Measurements from ENCODE around the gene KRTAP4-3. TPM values are rescaled to one million over a fixed set of nuclear protein-coding genes. Genes with fewer than 3 reads are reported as not detected.

Gene KRTAP4-3
- not detected in 2 replicates for total RNA-seq (2013; cell fraction: nucleolus; rRNA removed)
- total RNA-seq (2014; rRNA removed) = not detected in 2 replicates
- not detected in 2 replicates for total RNA-seq (2014; rRNA removed; fragmentation: Illumina TruSeq; extraction: Trizol)
- total RNA-seq (2021) = not detected in 2 replicates
- not detected for polyA plus RNA-seq (2011; ENCODE audit: low read depth)
- polyA plus RNA-seq (2011; rRNA removed) = not detected in 2 replicates
- polyA plus RNA-seq (2011; cell fraction: cytosol; rRNA removed) = not detected in 2 replicates
- not detected in 2 replicates for polyA plus RNA-seq (2011; cell fraction: nucleus; rRNA removed)
- polyA plus RNA-seq (2012) = not detected in 2 replicates
- not detected in 2 replicates for polyA plus RNA-seq (2014; fragmentation: Illumina TruSeq; extraction: Trizol)
- polyA plus RNA-seq (2014; fragmentation: Nextera tagmentation; extraction: Ambion mirVana) = not detected
- not detected in 2 replicates for polyA plus RNA-seq (2014; rRNA removed)
- polyA plus RNA-seq (2016; fragmentation: Nextera tagmentation; extraction: Ambion mirVana) = not detected
- polyA minus RNA-seq (2011; rRNA and poly(A)+ RNA removed) = not detected in 2 replicates
- polyA minus RNA-seq (2011; cell fraction: cytosol; rRNA and poly(A)+ RNA removed) = not detected in 2 replicates
- polyA minus RNA-seq (2011; cell fraction: nucleus; rRNA and poly(A)+ RNA removed) = not detected in 2 replicates
- not detected for Bru-seq, nascent RNA
- not detected for BruChase-seq, experiment 1, labeled RNA remaining after a 6-hour chase
- BruChase-seq, experiment 2, labeled RNA remaining after a 2-hour chase = not detected
- long read RNA-seq, experiment 1 = 0 reads
- long read RNA-seq, experiment 2 = 0 reads

DNA sequence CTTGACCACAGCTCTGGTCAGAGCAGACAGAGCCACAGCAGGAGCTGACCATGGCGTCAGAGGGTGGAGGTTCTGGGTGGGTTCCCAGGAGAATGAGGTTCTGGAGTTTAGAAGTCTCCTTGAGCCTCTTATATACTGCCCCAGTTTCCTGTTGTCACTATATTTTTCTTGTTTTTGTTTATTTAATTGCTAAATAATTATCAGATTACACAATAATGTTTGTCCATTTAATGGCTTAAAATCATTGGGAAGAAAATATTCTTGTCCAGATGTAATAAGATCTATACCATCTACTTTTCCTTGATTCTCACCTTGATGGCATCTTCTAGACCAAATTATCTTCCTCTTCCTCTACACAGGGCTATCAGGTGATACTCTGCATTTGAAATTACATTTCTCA lies at the start of gene KRTAP4-3:
TSS of gene KRTAP4-3 (minus strand) at position 101 of the 400 bp plus-strand sequence. CDS start at position 52, 49 bp downstream.
- intact Hi-C loops (cut with micrococcal nuclease; ENCODE audit: unreplicated experiment) (no loop called here), in situ Hi-C loops (cut with MboI) (no loop called here)
- POLR2A ChIA-PET = no interaction called here
- Histone ChIP-seq H3K79me2 (ENCODE audit: control insufficient read depth, insufficient read depth, low read length) (no peaks in the 10 kb centered on the region), H3K27ac (ENCODE audit: control insufficient read depth, insufficient read depth) (no peak within 1 kb of the TSS), H3K9ac (ENCODE audit: control insufficient read depth, insufficient read depth, low read length) (no peak within 1 kb of the TSS), H4K20me1 (ENCODE audit: control insufficient read depth, insufficient read depth) (no peaks in the 10 kb centered on the region), H3K4me1 (ENCODE audit: control insufficient read depth, insufficient read depth, low read length) (no peaks in the 10 kb centered on the region), H2AFZ (ENCODE audit: control insufficient read depth, low read depth, low read length) (no peak within 1 kb of the TSS), H3K4me2 (ENCODE audit: control insufficient read depth, insufficient read depth) (no peak within 1 kb of the TSS), H3K9me3 (replicated peaks; ENCODE audit: control insufficient read depth, insufficient read depth, low read length) (no peaks in the 10 kb centered on the region), H3K27me3 (replicated peaks in 1 of 2; ENCODE audit: control insufficient read depth in 2 of 2, insufficient read depth in 2 of 2, low read length in 1 of 2) (no peaks in the 10 kb centered on the region; a peak in 1 of 4 replicates), H3K4me3 (no peak within 1 kb of the TSS), H3K36me3 (ENCODE audit: control insufficient read depth in 2 of 2, insufficient read depth in 2 of 2, low read length in 1 of 2) (no peaks in the 10 kb centered on the region)
- ATAC-seq (no peak), FAIRE-seq (no peak), DNase-seq (ENCODE audit: low read depth, low spot score) (no peak)
- TF ChIP-seq SMC3 (IDR thresholded peaks at IDR 0.05; ENCODE audit: borderline replicate concordance, low read length) = no peak
- no peak for TF ChIP-seq POLR2AphosphoS5 (IDR thresholded peaks at IDR 0.05; ENCODE audit: low read length)
- TF ChIP-seq GATAD2B (conservative IDR thresholded peaks at IDR 0.05; ENCODE audit: low read depth) = no peak
- TF ChIP-seq, protein P1, sequence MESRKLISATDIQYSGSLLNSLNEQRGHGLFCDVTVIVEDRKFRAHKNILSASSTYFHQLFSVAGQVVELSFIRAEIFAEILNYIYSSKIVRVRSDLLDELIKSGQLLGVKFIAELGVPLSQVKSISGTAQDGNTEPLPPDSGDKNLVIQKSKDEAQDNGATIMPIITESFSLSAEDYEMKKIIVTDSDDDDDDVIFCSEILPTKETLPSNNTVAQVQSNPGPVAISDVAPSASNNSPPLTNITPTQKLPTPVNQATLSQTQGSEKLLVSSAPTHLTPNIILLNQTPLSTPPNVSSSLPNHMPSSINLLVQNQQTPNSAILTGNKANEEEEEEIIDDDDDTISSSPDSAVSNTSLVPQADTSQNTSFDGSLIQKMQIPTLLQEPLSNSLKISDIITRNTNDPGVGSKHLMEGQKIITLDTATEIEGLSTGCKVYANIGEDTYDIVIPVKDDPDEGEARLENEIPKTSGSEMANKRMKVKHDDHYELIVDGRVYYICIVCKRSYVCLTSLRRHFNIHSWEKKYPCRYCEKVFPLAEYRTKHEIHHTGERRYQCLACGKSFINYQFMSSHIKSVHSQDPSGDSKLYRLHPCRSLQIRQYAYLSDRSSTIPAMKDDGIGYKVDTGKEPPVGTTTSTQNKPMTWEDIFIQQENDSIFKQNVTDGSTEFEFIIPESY (IDR thresholded peaks at IDR 0.05) = no peak
- TF ChIP-seq EZH2 (IDR thresholded peaks at IDR 0.05; ENCODE audit: borderline replicate concordance, control insufficient read depth, low read depth, low read length) = no peak
- TF ChIP-seq ZNF217 (IDR thresholded peaks at IDR 0.05) = no peak
- no peak for TF ChIP-seq FOS (IDR thresholded peaks at IDR 0.05; ENCODE audit: borderline replicate concordance, extremely low read depth, insufficient read length)
- no peak for TF ChIP-seq SMAD1 (IDR thresholded peaks at IDR 0.05; ENCODE audit: low read depth, partially characterized antibody)
- TF ChIP-seq EGR1 (IDR thresholded peaks at IDR 0.05; ENCODE audit: borderline replicate concordance in 1 of 2, low read depth in 2 of 2, low read length in 2 of 2) = no peak
- TF ChIP-seq, protein P2, sequence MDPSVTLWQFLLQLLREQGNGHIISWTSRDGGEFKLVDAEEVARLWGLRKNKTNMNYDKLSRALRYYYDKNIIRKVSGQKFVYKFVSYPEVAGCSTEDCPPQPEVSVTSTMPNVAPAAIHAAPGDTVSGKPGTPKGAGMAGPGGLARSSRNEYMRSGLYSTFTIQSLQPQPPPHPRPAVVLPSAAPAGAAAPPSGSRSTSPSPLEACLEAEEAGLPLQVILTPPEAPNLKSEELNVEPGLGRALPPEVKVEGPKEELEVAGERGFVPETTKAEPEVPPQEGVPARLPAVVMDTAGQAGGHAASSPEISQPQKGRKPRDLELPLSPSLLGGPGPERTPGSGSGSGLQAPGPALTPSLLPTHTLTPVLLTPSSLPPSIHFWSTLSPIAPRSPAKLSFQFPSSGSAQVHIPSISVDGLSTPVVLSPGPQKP (IDR thresholded peaks at IDR 0.05; ENCODE audit: low read depth, low read length) = no peak
- TF ChIP-seq SIN3A (IDR thresholded peaks at IDR 0.05; ENCODE audit: low read depth, low read length) = no peak
- no peak for TF ChIP-seq BCL11A (IDR thresholded peaks at IDR 0.05; ENCODE audit: low read depth, low read length)
- no peak for TF ChIP-seq MYB (IDR thresholded peaks at IDR 0.05; ENCODE audit: borderline replicate concordance, low read depth, low read length)
- TF ChIP-seq, protein P3, sequence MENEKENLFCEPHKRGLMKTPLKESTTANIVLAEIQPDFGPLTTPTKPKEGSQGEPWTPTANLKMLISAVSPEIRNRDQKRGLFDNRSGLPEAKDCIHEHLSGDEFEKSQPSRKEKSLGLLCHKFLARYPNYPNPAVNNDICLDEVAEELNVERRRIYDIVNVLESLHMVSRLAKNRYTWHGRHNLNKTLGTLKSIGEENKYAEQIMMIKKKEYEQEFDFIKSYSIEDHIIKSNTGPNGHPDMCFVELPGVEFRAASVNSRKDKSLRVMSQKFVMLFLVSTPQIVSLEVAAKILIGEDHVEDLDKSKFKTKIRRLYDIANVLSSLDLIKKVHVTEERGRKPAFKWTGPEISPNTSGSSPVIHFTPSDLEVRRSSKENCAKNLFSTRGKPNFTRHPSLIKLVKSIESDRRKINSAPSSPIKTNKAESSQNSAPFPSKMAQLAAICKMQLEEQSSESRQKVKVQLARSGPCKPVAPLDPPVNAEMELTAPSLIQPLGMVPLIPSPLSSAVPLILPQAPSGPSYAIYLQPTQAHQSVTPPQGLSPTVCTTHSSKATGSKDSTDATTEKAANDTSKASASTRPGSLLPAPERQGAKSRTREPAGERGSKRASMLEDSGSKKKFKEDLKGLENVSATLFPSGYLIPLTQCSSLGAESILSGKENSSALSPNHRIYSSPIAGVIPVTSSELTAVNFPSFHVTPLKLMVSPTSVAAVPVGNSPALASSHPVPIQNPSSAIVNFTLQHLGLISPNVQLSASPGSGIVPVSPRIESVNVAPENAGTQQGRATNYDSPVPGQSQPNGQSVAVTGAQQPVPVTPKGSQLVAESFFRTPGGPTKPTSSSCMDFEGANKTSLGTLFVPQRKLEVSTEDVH (IDR thresholded peaks at IDR 0.05; ENCODE audit: low read depth, partially characterized antibody) = no peak
- TF ChIP-seq POLR2A (IDR thresholded peaks at IDR 0.05; ENCODE audit: low read depth, low read length) = no peak
- no peak for TF ChIP-seq SUPT20H (IDR thresholded peaks at IDR 0.05; ENCODE audit: borderline replicate concordance, control insufficient read depth, low read depth, low read length)
- TF ChIP-seq RFX5 (IDR thresholded peaks at IDR 0.05; ENCODE audit: low read depth, low read length) = no peak
- TF ChIP-seq YBX1 (IDR thresholded peaks at IDR 0.05) = no peak
- SMC1A ChIA-PET (ENCODE audit: uncharacterized antibody, unreplicated experiment) = no interaction called here
- WGBS (ENCODE audit: insufficient coverage, insufficient replicate concordance, low lambda C conversion rate, missing lambda C conversion rate) = 0% methylated on average over 1 of the region's 1 CpG
- RAD21 ChIA-PET (ENCODE audit: unreplicated experiment) = no interaction called here
- CTCF ChIA-PET = no interaction called here
- BruUV-seq (replicated peaks) = no TSS peak
